Loucy (cell line): ENCODE results near the gene CRTAC1.

Source experiments
- H2AFZ ChIP-seq: fragments of 200-600 bp; sonication (generic); 2 replicates; pipeline ENCODE4 v1.6.0; 2016; ENCODE audit warnings: antibody characterized with exemption, mild to moderate bottlenecking, low read length, moderate library complexity
- H3F3A ChIP-seq: fragments of 200-600 bp; 2 replicates; pipeline ENCODE4 v1.6.0; 2016; ENCODE audit warnings: antibody characterized with exemption, low read depth, mild to moderate bottlenecking
- H3K27me3 ChIP-seq: fragments of 200-600 bp; sonication (generic); 2 replicates; pipeline ENCODE4 v1.6.1; 2014; ENCODE audit warnings: low read length, mild to moderate bottlenecking; ENCODE audit not compliant: insufficient read depth, poor library complexity, severe bottlenecking
- H3K36me3 ChIP-seq: fragments of 200-600 bp; sonication (generic); 2 replicates; pipeline ENCODE4 v1.6.1; 2016; ENCODE audit warnings: low read length; ENCODE audit not compliant: insufficient read depth
- H3K4me1 ChIP-seq: fragments of 200-600 bp; sonication (generic); 2 replicates; pipeline ENCODE4 v1.5.1; 2014; ENCODE audit warnings: low read length, mild to moderate bottlenecking; ENCODE audit not compliant: insufficient read depth, poor library complexity, severe bottlenecking
- H3K4me2 ChIP-seq: fragments of 200-600 bp; sonication (generic); 2 replicates; pipeline ENCODE4 v1.6.0; 2014; ENCODE audit warnings: antibody characterized with exemption, low read length, low read depth, mild to moderate bottlenecking; ENCODE audit not compliant: poor library complexity, severe bottlenecking
- H3K4me3 ChIP-seq: fragments of 200-600 bp; sonication (generic); 2 replicates; pipeline ENCODE4 v1.5.1; 2014; ENCODE audit warnings: low read length, mild to moderate bottlenecking, mixed read lengths; ENCODE audit not compliant: poor library complexity, severe bottlenecking
- H3K79me2 ChIP-seq: fragments of 200-600 bp; sonication (generic); 2 replicates; pipeline ENCODE4 v1.6.1; 2014; ENCODE audit warnings: low read length; ENCODE audit not compliant: insufficient read depth
- H3K9ac ChIP-seq: fragments of 200-600 bp; sonication (generic); 2 replicates; pipeline ENCODE4 v1.6.0; 2014; ENCODE audit warnings: mild to moderate bottlenecking, low read depth, low read length, moderate library complexity; ENCODE audit not compliant: poor library complexity, severe bottlenecking
- H3K9me2 ChIP-seq: fragments of 200-600 bp; sonication (generic); replicated peaks from 2 replicates; pipeline ENCODE4 v1.6.1; 2016; ENCODE audit warnings: low read depth, low read length, mixed read lengths
- H3K9me3 ChIP-seq: fragments of 200-600 bp; sonication (generic); 2 replicates; pipeline ENCODE4 v1.6.1; 2014; ENCODE audit warnings: mild to moderate bottlenecking, antibody characterized with exemption, low read length, low read depth; ENCODE audit not compliant: insufficient read depth
- H4K20me1 ChIP-seq: fragments of 200-600 bp; sonication (generic); 2 replicates; pipeline ENCODE4 v1.6.0; 2014; ENCODE audit warnings: antibody characterized with exemption, low read length, mild to moderate bottlenecking; ENCODE audit not compliant: insufficient read depth, poor library complexity, severe bottlenecking
- CTCF ChIP-seq: fragments of 200-600 bp; sonication (generic); conservative IDR thresholded peaks from 2 replicates; pipeline ENCODE4 v1.5.1; 2014; ENCODE audit warnings: mild to moderate bottlenecking, antibody characterized with exemption, low read length
- EZH2phosphoT487 ChIP-seq: fragments of 200-600 bp; IDR thresholded peaks from 2 replicates; pipeline ENCODE4 v1.6.1; 2018; ENCODE audit warnings: antibody characterized with exemption, mild to moderate bottlenecking, moderate library complexity, borderline replicate concordance

Gene CRTAC1

GRCh38 chr10:97830064-97830463, 200.4 kb downstream of the CRTAC1 start:
- Histone ChIP-seq H3K79me2 (no peaks in the 10 kb centered on the region), H2AFZ (no peak overlapping the region), H3K36me3 (no peaks in the 10 kb centered on the region), H4K20me1 (no peaks in the 10 kb centered on the region), H3K27me3 (no peaks in the 10 kb centered on the region), H3K9ac (no peak overlapping the region), H3K4me1 (no peaks in the 10 kb centered on the region), H3F3A (no peaks in the 10 kb centered on the region), H3K9me2 (no peaks in the 10 kb centered on the region), H3K4me2 (no peak overlapping the region), H3K4me3 (no peak overlapping the region), H3K9me3 (no peaks in the 10 kb centered on the region)
- TF ChIP-seq CTCF = no peak
- TF ChIP-seq EZH2phosphoT487 = no peak

GRCh38 chr10:97828721-97829120, 201.7 kb downstream of the CRTAC1 start:
- Histone ChIP-seq H4K20me1 (no peaks in the 10 kb centered on the region), H3K9ac (no peak overlapping the region), H2AFZ (no peak overlapping the region), H3K9me2 (no peaks in the 10 kb centered on the region), H3K27me3 (no peaks in the 10 kb centered on the region), H3K4me1 (no peaks in the 10 kb centered on the region), H3K4me2 (no peak overlapping the region), H3K9me3 (no peaks in the 10 kb centered on the region), H3K79me2 (no peaks in the 10 kb centered on the region), H3K4me3 (no peak overlapping the region), H3K36me3 (no peaks in the 10 kb centered on the region), H3F3A (no peaks in the 10 kb centered on the region)
- TF ChIP-seq CTCF (no peak), EZH2phosphoT487 (no peak)

- Histone ChIP-seq H3K4me3 (no peak overlapping the region), H3K36me3 (no peaks in the 10 kb centered on the region), H3K9ac (no peak overlapping the region), H3F3A (no peaks in the 10 kb centered on the region), H3K4me2 (no peak overlapping the region), H3K79me2 (no peaks in the 10 kb centered on the region), H3K9me2 (no peaks in the 10 kb centered on the region), H3K27me3 (no peaks in the 10 kb centered on the region), H2AFZ (no peak overlapping the region), H3K4me1 (no peaks in the 10 kb centered on the region), H3K9me3 (no peaks in the 10 kb centered on the region), H4K20me1 (no peaks in the 10 kb centered on the region)
- TF ChIP-seq EZH2phosphoT487 (no peak), CTCF (no peak)
Measured at GRCh38 chr10:97827702-97828291, 202.6 kb downstream of the CRTAC1 start.
